IPS-18a (cell line): ENCODE data around the gene ZNF414.

Experiments used
- H3K27ac ChIP-seq: one replicate; pipeline ENCODE4 v1.5.1; 2013; ENCODE audit warnings: low read length
- H3K27me3 ChIP-seq: one replicate; pipeline ENCODE4 v1.6.1; 2013; ENCODE audit warnings: mild to moderate bottlenecking, low read length; ENCODE audit not compliant: control insufficient read depth, insufficient read depth
- H3K36me3 ChIP-seq: one replicate; pipeline ENCODE4 v1.6.1; 2013; ENCODE audit warnings: low read depth, low read length; ENCODE audit not compliant: control insufficient read depth
- H3K4me1 ChIP-seq: one replicate; pipeline ENCODE4 v1.6.1; 2013; ENCODE audit warnings: low read depth, low read length; ENCODE audit not compliant: control insufficient read depth
- H3K4me3 ChIP-seq: one replicate; pipeline ENCODE4 v1.5.1; 2013; ENCODE audit warnings: low read length
- H3K9ac ChIP-seq: one replicate; pipeline ENCODE4 v1.6.1; 2013; ENCODE audit warnings: mild to moderate bottlenecking, low read length, moderate library complexity
- H3K9me3 ChIP-seq: one replicate; pipeline ENCODE4 v1.6.1; 2013; ENCODE audit warnings: low read depth, low read length; ENCODE audit not compliant: control insufficient read depth

Gene ZNF414

DNA sequence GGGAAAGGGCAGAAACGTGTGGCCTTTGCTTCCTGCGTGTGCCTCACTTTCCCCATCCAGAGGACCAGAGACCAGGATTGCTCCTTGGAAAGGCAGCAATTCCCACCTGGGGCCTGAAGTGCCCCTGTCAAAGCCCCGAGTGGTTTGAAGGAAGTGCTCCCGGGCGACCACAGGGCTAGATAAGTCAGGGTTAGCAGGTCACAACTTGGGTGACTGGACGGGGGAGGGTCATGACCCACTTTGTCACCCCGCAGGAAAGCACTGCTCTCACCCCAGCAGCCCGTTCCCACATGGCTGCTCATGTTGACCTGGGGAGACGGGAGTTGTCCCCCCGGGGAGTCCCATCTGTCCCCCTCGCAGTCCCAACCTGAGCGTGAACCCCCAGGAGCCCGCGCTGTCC is 12.0 kb downstream of the ZNF414 start:
- H3K27ac ChIP-seq: no peak overlapping the region
- no peaks in the 10 kb centered on the region for H3K9me3 ChIP-seq
- H3K27me3 ChIP-seq: no peaks in the 10 kb centered on the region
- H3K4me1 ChIP-seq: peaks cover 9% of the 10 kb centered on the region
- H3K4me3 ChIP-seq: no peak overlapping the region
- no peak overlapping the region for H3K9ac ChIP-seq
- no peaks in the 10 kb centered on the region for H3K36me3 ChIP-seq

DNA sequence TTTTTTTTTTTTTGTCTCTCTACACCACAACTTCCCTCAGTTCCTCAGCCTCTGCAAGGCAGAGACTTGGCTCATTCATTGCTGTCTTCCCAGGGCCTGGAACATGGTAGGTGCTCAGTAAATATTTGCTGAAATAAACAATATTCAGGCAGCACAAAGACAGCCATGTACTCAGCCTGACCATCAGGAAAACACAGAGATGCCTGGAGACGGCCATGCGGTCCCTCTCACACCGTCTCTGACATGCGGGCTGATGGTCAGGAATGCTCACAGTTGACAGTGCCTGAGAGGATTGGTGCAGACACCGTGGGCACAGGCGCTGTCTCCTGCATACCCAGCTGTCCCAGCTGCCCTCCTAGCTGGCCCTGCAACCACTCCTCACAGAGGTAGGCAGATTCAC is 12.5 kb downstream of the ZNF414 start:
- H3K27me3 ChIP-seq: no peaks in the 10 kb centered on the region
- no peaks in the 10 kb centered on the region for H3K9me3 ChIP-seq
- no peak overlapping the region for H3K9ac ChIP-seq
- H3K4me3 ChIP-seq: no peak overlapping the region
- H3K36me3 ChIP-seq: no peaks in the 10 kb centered on the region
- H3K4me1 ChIP-seq: peaks cover 9% of the 10 kb centered on the region
- H3K27ac ChIP-seq: no peak overlapping the region

DNA sequence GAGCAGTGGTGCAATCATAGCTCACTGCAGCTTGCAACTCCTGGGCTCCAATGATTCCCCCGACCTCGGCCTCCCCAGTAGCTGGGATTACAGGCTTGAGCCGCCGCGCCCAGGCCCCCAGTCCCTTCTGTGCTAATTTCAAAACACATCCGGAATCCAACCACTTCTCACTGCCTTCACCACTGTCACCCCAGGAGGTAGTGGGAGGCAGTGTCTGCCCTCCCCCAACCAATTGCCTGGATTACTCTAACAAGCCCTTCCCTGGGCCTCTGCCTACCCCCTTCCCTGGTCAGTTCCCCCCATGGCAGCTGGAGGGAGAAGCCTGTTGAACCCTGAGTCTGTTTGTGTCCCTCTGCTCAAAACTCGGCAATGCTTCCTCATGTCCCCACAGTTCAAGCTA is 13.8 kb downstream of the ZNF414 start:
- Histone ChIP-seq H3K27ac (no peak overlapping the region), H3K4me1 (peaks cover 6% of the 10 kb centered on the region), H3K27me3 (no peaks in the 10 kb centered on the region), H3K4me3 (no peak overlapping the region), H3K36me3 (no peaks in the 10 kb centered on the region), H3K9ac (no peak overlapping the region), H3K9me3 (no peaks in the 10 kb centered on the region)

DNA sequence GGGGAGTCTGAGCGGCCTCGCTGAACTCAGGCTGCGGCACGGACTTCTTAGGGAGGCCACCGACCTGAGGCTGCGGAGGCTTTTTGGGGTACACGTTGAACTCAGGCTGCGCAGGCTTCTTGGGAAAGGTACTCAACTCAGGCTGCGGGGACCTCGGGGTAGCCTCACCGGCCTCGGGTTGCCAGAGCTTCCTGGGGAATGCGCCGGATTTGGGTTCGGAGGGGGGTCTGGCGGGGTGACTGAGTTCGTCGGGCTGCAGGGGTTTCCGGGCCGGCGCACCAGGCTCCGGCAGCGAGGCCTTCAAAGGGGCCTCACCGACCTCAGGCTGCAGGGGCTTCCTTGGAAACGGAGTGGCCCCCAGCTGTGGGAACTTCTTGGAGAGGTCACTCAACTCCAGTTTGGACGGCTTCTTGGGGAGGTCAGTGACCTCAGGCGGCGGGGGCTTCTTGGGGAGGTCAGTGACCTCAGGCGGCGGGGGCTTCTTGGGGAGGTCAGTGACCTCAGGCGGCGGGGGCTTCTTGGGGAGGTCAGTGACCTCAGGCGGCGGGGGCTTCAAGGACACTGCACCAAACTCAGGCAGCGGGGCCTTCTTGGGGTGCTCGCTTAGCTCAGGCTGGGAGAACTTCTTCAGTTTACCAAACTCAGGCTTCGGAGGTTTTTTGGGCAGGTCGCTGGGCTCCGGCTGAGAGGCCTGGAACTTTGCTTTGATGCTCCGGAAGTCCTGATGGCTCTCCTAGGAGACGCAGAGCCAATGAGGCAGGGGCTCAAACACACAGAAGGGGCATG is 14.7 kb downstream of the ZNF414 start:
- Histone ChIP-seq H3K4me3 (no peak overlapping the region), H3K4me1 (peaks cover 6% of the 10 kb centered on the region), H3K27me3 (no peaks in the 10 kb centered on the region), H3K36me3 (no peaks in the 10 kb centered on the region), H3K9me3 (no peaks in the 10 kb centered on the region), H3K27ac (no peak overlapping the region), H3K9ac (no peak overlapping the region)

DNA sequence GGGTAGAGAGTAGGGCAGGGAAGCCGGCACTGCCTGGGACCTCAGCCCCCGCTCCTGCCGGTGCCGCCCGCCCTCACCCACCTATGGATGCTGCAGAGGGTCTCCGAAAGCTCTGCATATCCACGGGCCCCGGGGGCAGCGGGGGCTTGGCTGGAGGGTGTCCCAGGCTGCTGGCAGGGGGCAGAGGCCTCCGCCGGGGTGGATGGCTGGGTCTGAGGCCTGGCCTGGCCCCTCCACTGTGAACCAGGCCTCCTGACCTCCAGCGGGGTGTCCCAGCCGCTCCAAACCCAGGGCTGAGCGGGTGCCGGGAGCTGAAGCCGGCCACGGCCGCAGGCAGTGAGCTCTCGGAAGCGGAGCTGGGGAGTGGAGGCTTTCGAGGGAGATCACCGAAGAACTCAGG is 15.7 kb downstream of the ZNF414 start:
- no peak overlapping the region for H3K9ac ChIP-seq
- H3K36me3 ChIP-seq: no peaks in the 10 kb centered on the region
- H3K9me3 ChIP-seq: no peaks in the 10 kb centered on the region
- H3K4me3 ChIP-seq: no peak overlapping the region
- no peak overlapping the region for H3K27ac ChIP-seq
- H3K27me3 ChIP-seq: no peaks in the 10 kb centered on the region
- peaks cover 6% of the 10 kb centered on the region for H3K4me1 ChIP-seq

DNA sequence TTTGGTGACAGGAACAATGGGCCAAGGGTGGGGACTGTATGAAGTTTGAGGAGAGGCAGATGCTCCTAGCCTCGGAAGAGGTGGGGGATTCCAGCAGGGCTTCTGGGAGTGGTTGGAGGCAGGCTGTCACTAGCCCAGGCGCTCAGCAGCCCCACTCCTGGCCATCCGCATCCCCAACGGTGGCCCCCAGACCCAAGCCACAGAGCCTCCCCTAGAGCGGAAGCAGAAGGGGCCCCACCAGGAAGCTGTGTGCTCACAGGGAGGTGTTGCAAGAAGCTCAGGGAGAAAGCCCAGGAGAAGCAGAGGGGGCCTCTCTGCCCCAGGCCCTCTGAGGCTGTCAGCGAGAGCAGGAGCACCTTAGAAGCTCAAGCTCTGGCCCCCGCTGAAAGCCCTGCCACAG is 19.8 kb downstream of the ZNF414 start:
- H3K4me3 ChIP-seq: no peak overlapping the region
- no peaks in the 10 kb centered on the region for H3K27me3 ChIP-seq
- H3K4me1 ChIP-seq: no peaks in the 10 kb centered on the region
- no peak overlapping the region for H3K27ac ChIP-seq
- no peaks in the 10 kb centered on the region for H3K9me3 ChIP-seq
- no peak overlapping the region for H3K9ac ChIP-seq
- no peaks in the 10 kb centered on the region for H3K36me3 ChIP-seq

DNA sequence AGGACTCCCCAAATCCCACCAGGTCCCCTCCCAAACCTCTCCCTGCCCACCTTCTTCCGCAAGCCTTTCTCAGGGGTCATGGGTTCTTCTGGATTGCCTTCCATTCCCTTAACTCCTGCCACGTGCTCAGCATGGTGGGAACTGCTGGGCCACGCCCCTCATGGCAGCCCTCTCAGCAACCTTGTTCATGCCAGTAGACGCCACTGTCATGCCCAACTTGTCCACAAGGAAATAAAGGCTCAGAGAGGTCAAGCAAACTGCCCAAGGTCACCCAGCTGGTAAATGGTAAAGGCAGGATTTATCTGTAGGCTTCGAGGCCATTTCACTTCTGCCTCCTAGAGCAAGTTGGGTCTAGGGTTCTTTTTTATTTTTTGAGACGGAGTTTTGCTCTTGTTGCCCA is 22.4 kb downstream of the ZNF414 start:
- Histone ChIP-seq H3K27me3 (no peaks in the 10 kb centered on the region), H3K9me3 (no peaks in the 10 kb centered on the region), H3K4me1 (no peaks in the 10 kb centered on the region), H3K9ac (no peak overlapping the region), H3K4me3 (no peak overlapping the region), H3K36me3 (peaks cover 25% of the 10 kb centered on the region), H3K27ac (no peak overlapping the region)

DNA sequence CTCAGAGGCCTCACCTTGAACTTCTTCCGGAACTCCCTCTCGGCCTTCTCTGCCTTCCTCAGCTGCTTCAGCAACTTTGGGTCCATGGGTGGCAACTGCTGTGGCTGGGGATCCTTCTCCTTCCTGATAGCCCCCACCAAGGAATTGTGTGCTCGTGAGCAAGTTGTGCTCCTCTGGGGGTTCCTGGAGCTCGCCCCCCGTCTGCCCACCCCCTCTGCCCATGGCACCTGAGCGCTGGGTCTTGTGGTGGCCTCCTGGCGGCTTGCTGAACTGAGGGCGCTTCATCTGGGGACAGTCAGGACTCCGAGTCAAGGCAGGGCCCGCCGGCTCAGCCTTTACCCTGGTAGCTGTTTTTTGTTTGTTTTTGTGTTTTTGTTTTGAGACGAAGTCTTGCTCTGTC is 23.1 kb downstream of the ZNF414 start:
- H3K9me3 ChIP-seq: no peaks in the 10 kb centered on the region
- no peak overlapping the region for H3K27ac ChIP-seq
- H3K4me1 ChIP-seq: no peaks in the 10 kb centered on the region
- H3K27me3 ChIP-seq: no peaks in the 10 kb centered on the region
- H3K36me3 ChIP-seq: peaks cover 32% of the 10 kb centered on the region
- H3K4me3 ChIP-seq: no peak overlapping the region
- no peak overlapping the region for H3K9ac ChIP-seq

DNA sequence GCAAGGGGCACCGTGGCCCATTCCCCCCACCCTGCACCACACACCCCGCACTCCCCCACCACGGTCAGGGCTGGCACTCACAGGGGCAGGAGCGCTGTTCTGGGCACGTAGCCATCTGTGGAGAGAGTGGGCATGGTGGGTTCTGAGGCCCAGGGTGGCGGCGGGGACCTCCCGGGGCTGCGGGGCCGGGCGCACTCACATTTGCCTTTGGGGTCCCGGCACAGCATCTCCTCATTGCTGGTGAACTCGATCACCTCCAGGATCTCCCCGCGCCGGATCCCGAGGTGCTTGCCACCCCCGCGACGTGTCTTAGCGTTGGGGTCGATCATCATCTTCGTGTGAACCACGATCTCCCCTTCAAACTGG is 23.6 kb downstream of the ZNF414 start:
- Histone ChIP-seq H3K27ac (no peak overlapping the region), H3K27me3 (no peaks in the 10 kb centered on the region), H3K9ac (no peak overlapping the region), H3K4me1 (no peaks in the 10 kb centered on the region), H3K9me3 (no peaks in the 10 kb centered on the region), H3K36me3 (peaks cover 37% of the 10 kb centered on the region), H3K4me3 (no peak overlapping the region)

DNA sequence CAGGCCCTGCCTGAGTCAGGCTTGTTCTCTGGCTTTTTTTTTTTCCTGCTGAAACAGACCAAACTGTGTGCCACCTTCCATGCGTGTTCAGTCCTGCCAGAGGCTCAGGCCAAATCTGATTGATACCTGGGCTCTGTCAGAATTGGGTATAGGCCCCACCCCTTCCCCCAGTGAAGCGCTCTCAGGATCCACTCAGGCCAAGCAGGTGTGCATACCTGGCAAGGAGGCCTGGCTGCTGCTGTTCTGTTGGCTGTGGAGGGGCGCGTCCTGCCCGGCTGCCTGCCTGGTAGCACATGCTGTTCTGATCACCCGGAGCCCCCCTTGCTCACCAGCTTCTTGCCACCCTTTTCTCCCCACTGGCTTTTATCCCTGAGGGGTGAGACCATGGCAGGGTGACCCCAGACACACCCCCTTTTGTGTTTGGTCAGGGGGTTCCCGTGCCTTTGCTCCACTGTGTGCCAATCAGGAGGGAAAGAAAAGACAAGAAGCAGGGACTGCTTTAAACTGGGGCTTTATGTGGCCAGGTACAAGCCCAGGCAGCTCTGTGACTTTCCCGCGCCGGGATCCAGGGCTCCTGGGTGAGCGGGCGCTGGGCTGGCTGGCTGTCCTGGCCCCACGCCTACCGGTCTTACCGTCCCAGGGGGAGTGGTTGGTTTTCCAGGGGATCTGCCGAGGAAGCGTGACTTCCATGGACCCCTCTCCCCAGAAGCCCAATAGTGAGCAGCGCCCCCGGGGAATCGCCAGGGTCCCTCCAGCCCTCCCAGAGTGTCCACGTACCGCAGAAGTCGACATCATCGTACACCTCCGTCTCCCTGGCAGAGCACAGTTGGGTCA is 24.2 kb downstream of the ZNF414 start:
- no peak overlapping the region for H3K4me3 ChIP-seq
- peaks cover 43% of the 10 kb centered on the region for H3K36me3 ChIP-seq
- H3K9ac ChIP-seq: no peak overlapping the region
- H3K4me1 ChIP-seq: no peaks in the 10 kb centered on the region
- H3K9me3 ChIP-seq: no peaks in the 10 kb centered on the region
- H3K27me3 ChIP-seq: no peaks in the 10 kb centered on the region
- no peak overlapping the region for H3K27ac ChIP-seq

DNA sequence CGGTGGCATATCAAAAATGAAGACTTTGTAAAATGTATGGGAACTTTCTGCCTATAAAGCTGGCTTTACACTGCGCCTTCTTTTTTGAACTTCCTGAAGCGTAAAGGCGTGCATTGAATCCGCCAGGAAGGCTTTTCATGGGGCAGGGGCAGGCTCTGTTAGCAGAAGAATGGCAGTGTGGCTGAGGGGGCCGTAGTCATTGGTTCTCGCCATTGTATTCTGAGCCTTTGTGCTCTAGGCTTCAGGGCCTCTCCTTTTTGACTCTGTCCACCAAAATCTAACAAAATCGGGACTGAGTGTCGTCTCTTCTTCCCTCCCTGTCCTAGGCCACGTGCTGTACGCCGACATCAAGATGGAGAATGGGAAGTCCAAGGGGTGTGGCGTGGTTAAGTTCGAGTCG is 25.6 kb downstream of the ZNF414 start:
- H3K4me3 ChIP-seq: no peak overlapping the region
- peaks cover 55% of the 10 kb centered on the region for H3K36me3 ChIP-seq
- H3K9me3 ChIP-seq: no peaks in the 10 kb centered on the region
- no peaks in the 10 kb centered on the region for H3K4me1 ChIP-seq
- no peak overlapping the region for H3K9ac ChIP-seq
- no peaks in the 10 kb centered on the region for H3K27me3 ChIP-seq
- no peak overlapping the region for H3K27ac ChIP-seq
